Measurements from ENCODE around the gene PARP6.
A peak's percentile ranks its signal among the peaks of the same experiment; 100 is the strongest.

PARP6 gene

DNA sequence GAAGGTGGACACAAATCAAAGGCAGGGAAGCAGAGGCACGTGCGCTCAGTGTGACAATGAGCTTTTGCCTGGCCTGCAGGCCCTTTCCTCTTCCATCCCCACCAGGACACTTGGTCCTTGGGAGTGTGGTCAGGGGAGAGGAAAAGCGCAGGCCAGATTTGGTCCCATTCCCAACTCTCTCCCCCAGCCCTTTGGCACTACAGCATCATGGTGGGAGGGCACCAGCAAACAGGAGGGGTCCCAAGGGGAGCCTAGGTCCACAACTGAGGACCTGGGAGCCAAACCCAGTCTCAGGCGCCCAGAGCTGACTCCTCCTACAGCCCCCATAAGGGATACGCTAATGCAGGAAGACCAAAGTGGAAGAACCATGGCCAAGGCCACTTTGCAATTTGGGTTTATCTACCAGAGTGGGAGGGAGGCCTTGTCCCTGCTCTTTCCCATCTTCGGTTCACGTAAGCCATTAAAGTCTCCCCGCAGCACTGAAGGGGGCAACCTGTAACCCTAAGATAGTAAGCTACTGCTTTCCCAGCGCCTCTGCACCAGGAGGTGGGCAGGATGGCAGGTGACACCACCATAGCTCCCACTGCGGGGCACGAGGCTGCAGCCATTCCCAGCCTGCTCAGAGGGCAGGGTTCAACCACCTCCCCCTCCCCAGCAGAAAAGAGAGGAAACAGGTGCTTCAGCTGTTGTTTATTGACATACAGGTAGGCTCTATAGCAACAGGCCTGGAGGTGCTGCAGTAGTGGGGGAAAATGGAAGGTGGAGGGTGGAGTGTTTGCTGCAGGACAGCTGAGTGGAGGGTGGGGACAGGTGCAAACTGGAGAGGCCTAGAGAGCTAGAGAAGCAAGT, 73.8 kb downstream of the PARP6 start:
- no peak for DNase-seq (ENCODE audit: low read depth)

DNA sequence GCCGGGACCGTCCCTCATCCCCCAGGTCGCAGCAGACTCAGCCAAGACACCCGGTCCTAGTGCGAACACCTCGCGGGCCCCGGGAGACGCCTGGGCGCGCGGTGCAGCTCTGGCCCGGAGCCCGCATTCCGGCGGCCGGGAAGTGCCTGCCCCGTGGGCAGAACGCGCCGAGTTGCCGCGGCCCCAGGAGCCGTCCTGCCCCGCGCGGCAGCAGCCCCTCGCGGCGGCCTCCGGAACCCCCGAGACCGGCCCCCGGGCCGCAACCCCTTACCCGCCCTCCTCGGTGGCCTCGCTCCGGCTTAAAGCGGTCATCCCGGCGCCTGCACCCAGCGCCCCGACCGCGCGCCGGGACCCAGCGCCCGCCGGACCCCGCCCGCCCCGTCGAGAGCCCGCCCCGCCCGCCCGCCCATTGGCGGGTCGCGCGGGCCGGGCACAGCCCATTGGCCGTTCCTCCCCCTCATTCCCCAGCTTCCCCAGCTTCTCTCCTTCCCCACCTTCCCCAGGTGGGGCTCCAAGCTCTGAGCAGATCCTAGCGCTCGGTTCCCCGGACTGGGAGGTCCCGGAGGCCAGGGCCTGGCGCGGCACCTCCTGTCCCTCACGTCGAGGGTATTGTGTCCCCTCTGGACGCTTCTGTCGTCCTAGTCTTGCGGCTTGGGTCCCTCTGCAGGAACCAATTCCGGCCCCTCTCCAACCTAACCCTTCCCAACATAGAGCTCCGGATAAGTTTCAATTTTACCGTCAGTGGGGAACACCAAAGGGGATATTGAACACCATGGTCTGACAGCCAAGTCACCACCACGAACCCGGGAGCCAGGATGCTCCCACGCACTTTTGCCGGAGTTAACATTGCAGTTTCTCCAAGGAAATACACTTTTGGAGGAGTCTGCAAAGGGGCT, 74.6 kb downstream of the PARP6 start, which contains the start of gene GRAMD2A:
Gene GRAMD2A, minus strand, starts transcription at position 328 of the 896 bp plus-strand sequence.
- DNase-seq (ENCODE audit: low read depth), result peak; percentile 65

DNA sequence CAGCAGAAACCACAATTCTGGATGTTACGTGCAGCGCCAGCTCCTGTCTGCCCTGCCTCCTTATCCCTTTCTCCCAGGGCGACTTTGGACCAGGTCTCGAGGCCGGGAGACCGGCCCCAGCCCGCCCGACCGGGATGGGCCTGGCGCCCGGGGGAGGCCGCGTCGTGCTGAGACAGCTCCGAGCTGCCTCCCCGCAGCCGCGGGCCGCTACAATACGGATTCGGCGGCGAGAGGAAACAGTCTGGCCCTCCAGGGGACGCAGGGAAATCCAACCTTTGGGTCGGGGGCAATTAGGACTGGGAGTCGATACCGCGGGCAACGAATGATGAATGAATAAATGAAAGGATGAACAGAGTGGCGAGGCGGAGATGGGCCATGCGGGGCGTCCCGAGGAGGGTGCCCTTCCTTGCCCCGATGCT, 75.3 kb downstream of the PARP6 start:
- DNase-seq (ENCODE audit: low read depth), result no peak

DNA sequence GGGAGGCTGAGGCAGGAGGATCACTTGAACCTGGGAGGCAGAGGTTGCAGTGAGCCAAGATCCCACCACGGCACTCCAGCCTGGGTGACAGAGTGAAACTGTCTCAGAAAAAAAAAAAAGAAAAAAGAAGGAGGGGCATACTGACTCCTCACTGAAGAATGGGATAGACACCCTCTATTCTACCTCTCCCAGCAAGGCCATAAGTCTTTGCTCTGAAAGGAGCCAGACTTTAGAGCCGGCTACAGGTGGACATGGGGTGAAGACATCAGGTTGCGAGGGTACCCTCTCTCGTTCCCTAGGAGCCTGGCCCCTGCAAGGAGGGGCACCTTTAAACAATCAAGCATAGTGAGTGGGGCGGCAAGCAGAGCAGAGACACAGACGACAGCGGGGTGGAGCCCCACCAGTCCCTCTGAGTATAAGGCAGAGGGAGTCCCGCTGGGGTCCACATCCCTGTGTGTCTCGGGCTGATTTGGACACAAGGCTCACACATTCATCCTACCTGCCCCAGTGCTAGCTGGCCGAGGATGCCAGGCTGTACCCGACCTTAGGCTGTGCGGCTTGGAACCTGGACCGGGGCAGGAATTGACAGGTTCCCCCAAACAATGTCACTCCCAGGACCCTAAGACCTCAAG, 75.8 kb downstream of the PARP6 start:
- DNase-seq (ENCODE audit: low read depth), result peak; percentile 44

DNA sequence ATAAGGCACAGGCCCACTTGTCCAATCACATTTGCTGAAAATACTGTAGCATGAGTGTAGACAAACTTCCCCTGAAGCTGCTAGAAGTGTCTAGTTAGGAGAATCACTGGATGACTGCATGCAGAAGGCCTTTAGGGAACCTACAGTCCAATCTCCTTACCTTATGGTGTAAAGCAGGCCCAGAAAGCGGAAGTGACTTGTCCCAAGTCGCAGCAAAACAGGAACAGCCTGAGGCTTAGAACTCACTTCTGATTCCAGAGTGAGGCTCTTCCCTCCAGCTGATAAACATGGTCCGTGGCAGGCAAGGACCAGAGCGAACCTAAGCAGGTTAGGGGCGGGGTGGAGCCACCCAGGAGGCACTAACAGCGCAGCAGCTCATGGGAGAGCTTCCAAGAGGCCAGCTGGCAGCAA, 77.2 kb downstream of the PARP6 start:
- DNase-seq (ENCODE audit: low read depth), result peak; percentile 46

DNA sequence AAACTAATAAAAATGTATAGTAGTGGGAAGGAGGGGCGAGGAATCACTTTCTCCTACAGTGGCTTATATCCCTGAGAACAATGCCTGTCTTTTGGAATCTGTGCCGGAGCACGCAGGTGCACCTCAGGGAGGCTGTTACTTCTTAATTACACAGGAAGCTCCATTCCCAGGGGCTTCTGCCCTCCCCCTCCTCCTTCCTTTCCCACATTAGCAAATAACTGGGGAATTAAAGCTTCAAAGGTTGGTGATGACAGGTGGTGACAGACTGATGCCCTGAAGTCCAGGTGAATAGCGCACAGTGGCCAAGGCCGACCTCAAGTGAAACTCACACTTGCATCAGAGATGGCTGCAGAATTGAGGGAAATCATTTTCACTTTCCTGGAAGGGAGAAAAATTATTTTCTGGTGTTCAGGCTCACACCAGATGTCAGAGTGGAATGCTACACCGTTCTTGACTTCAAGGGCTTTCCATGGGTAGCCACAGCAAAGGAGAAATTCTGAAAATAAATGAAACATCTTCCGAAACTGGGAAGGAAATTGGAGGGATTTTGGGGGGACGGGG, 78.4 kb downstream of the PARP6 start:
- no peak for DNase-seq (ENCODE audit: low read depth)

DNA sequence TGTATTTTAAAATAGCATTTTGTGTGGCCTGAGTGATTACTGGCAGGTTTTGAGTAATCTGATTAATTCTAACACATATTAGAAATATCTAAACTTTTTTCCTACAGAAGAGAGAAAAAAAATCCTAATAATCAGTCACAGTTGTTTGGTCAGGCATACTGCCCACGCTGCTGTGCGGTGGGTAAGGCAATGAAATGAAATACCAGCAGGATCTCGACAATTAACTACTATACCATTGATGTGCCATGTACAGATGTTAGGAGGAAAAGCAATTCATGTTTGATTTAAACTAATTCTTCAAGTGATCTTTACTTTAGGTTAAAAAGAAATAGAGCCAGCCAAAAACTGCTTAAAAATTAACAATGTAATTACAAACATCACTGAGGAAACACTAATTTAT, 79.9 kb downstream of the PARP6 start:
- DNase-seq (ENCODE audit: low read depth), result no peak
